ENCODE measurements around the gene ASXL1. TPM values are rescaled to one million over a fixed set of nuclear protein-coding genes. Genes with fewer than 3 reads are reported as not detected.

ASXL1 gene
- total and polyA plus RNA-seq, 9 of the 15 experiments (the other 6 are each of a cell fraction or from before 2014, with no cell fraction given): 6.5 to 65.3 (median 32.3) TPM

GRCh38 chr20:32397567-32398084, 39.5 kb downstream of the ASXL1 start:
- Histone ChIP-seq H3K4me2 (ENCODE audit: insufficient read depth, low read length) (peak overlapping the region; percentile 48; the same call in 1 of the 2 replicates), H3K4me3 (no peak overlapping the region), H3K27me3 (ENCODE audit: control insufficient read depth in 2 of 2, insufficient read depth in 2 of 2, low read length in 2 of 2) (no peaks in the 10 kb centered on the region), H3K4me1 (replicated peaks in 1 of 2; ENCODE audit: control insufficient read depth in 2 of 2, insufficient read depth in 2 of 2, low read length in 2 of 2) (peaks cover 7 to 8% of the 10 kb centered on the region in 2 experiments; a peak in 4 of 5 replicates), H3K9me1 (ENCODE audit: control insufficient read depth, insufficient read depth, low read length) (no peaks in the 10 kb centered on the region), H3K9me3 (replicated peaks; ENCODE audit: control insufficient read depth, insufficient read depth, low read depth, low read length) (no peaks in the 10 kb centered on the region), H3K9ac (ENCODE audit: insufficient read depth in 1 of 2, low read depth in 2 of 2, low read length in 2 of 2) (peak overlapping the region in 1 of 2 experiments; percentile 55; a peak in 3 of 4 replicates), H3K27ac (ENCODE audit: extremely low read depth, low read depth, low read length) (peak overlapping the region; percentile 77), H3K36me3 (ENCODE audit: control insufficient read depth, insufficient read depth, low read length) (peaks cover 18% of the 10 kb centered on the region), H4K20me1 (replicated peaks; ENCODE audit: control insufficient read depth, insufficient read depth, low read length) (no peaks in the 10 kb centered on the region), H2AFZ (ENCODE audit: low read depth, low read length) (peak overlapping the region; percentile 38; the same call in 1 of the 2 replicates), H3K79me2 (ENCODE audit: control insufficient read depth, insufficient read depth, low read length) (peaks cover 59% of the 10 kb centered on the region)
- FAIRE-seq (peak; percentile 80), ATAC-seq (peak; percentile 91), DNase-seq (ENCODE audit: extremely low read depth in 1 of 4, low spot score in 3 of 4) (peak in 2 of 4 experiments; percentile 22 to 63)
- intact Hi-C loops (cut with micrococcal nuclease): loop anchor here (2.0 kb wide), 1 partner anchor 39 kb away; the partner anchor contains the start of gene ASXL1
- CTCF ChIA-PET (ENCODE audit: low intra/inter-chr PET ratio): interaction anchor here (0.6 kb wide), 1 partner anchor 255 kb away, joined by 3 read pairs; no protein-coding TSS in a partner anchor
- POLR2A ChIA-PET: interaction anchor here (0.8 to 1.8 kb wide), 2 partner anchors 11 to 13 kb away, joined by 5 to 6 read pairs; no protein-coding TSS in a partner anchor
- no TSS peak for BruUV-seq (replicated peaks)
- in situ Hi-C loops (cut with MboI): no loop called here
- WGBS (ENCODE audit: insufficient coverage, low coverage, missing lambda C conversion rate): 20% methylated on average over 11 of the region's 11 CpGs
- 0 out of 2 replicates have a peak, but pooled peaks have one; percentile 42 for TF ChIP-seq ZNF134 (CRISPR knock-in tag; conservative IDR thresholded peaks at IDR 0.05)
- no peak for TF ChIP-seq SMARCB1 (IDR thresholded peaks at IDR 0.05; ENCODE audit: insufficient read length, low read depth)
- no peak for TF ChIP-seq ZKSCAN3 (CRISPR knock-in tag; IDR thresholded peaks at IDR 0.05)
- no peak for TF ChIP-seq HDAC1 (IDR thresholded peaks at IDR 0.05)
- TF ChIP-seq RFX5 (IDR thresholded peaks at IDR 0.05; ENCODE audit: low read depth, low read length): no peak
- TF ChIP-seq BRF2 (IDR thresholded peaks at IDR 0.05; ENCODE audit: borderline replicate concordance, insufficient read depth, insufficient read length): no peak
- TF ChIP-seq MLLT1 (IDR thresholded peaks at IDR 0.05): no peak
- no peak for TF ChIP-seq CEBPZ (IDR thresholded peaks at IDR 0.05; ENCODE audit: borderline replicate concordance, low read depth, low read length)
- no peak for TF ChIP-seq XRCC5 (IDR thresholded peaks at IDR 0.05; ENCODE audit: low read depth, low read length)
- TF ChIP-seq THRAP3 (IDR thresholded peaks at IDR 0.05; ENCODE audit: borderline replicate concordance): no peak
- peak in 1 of 2 experiments; percentile 62; a peak in 2 of 4 replicates for TF ChIP-seq FOXK2 (conservative IDR thresholded peaks at IDR 0.05 in 1 of 2, IDR thresholded peaks at IDR 0.05 in 1 of 2; ENCODE audit: low read depth in 2 of 2)
- peak; percentile 91 for TF ChIP-seq ARID1B (IDR thresholded peaks at IDR 0.05)
- no peak for TF ChIP-seq ZNF140 (CRISPR knock-in tag; IDR thresholded peaks at IDR 0.05)
- TF ChIP-seq KDM4B (IDR thresholded peaks at IDR 0.05; ENCODE audit: borderline replicate concordance in 2 of 2, low read depth in 1 of 2): no peak
- peak; percentile 94 for TF ChIP-seq BRD9 (IDR thresholded peaks at IDR 0.05; ENCODE audit: low read depth, partially characterized antibody)
- no peak for TF ChIP-seq RBM22 (IDR thresholded peaks at IDR 0.05; ENCODE audit: low read depth, low read length, poor library complexity, severe bottlenecking)
- TF ChIP-seq MECOM (CRISPR knock-in tag; IDR thresholded peaks at IDR 0.05): peak; percentile 71
